T-helper 17 cell (primary cell): ENCODE data around the gene PLEKHA7. TPM values are rescaled to one million over a fixed set of nuclear protein-coding genes. Genes with fewer than 3 reads are reported as not detected.

ENCODE experiments used
- ATAC-seq: fragments of 150-1000 bp; cut with Tn5 transposase; 2 replicates; pipeline ENCODE4 v1.10.0; 2021; ENCODE audit warnings: mild to moderate bottlenecking, moderate library complexity
- DNase-seq, 3 donors: peaks; one replicate each; pipeline versions ENCODE4 v3.0.0 to v3.0.0-alpha.2; 2020 to 2021
- H3K9me3 ChIP-seq: one replicate; pipeline ENCODE4 v1.7.0; 2013; ENCODE audit warnings: low read length, mild to moderate bottlenecking; ENCODE audit not compliant: control insufficient read depth, poor library complexity, severe bottlenecking
- H3K27ac Mint-ChIP-seq: one replicate; pipeline ENCODE4 v1.8.0; 2022; ENCODE audit warnings: mild to moderate bottlenecking, moderate library complexity, mixed read lengths
- H3K27me3 Mint-ChIP-seq: one replicate; pipeline ENCODE4 v1.8.0; 2022; ENCODE audit warnings: mixed read lengths
- H3K36me3 Mint-ChIP-seq: one replicate; pipeline ENCODE4 v1.8.0; 2022; ENCODE audit warnings: low read depth, mixed read lengths
- H3K4me1 Mint-ChIP-seq: one replicate; pipeline ENCODE4 v1.8.0; 2022; ENCODE audit warnings: mild to moderate bottlenecking, mixed read lengths
- H3K4me3 Mint-ChIP-seq: one replicate; pipeline ENCODE4 v1.8.0; 2022; ENCODE audit warnings: mild to moderate bottlenecking, moderate library complexity, mixed read lengths
- total RNA-seq, 4 donors: library from RNA in 2 of 4; stranded (reverse) in 2 of 4; gene quantifications; one replicate each; pipeline ENCODE4 v1.2.3 and lab custom pipeline; 2022 to 2026

PLEKHA7 gene
- total RNA-seq, 2 donors from 2014 or later = 5.3 to 10.9 TPM

DNA sequence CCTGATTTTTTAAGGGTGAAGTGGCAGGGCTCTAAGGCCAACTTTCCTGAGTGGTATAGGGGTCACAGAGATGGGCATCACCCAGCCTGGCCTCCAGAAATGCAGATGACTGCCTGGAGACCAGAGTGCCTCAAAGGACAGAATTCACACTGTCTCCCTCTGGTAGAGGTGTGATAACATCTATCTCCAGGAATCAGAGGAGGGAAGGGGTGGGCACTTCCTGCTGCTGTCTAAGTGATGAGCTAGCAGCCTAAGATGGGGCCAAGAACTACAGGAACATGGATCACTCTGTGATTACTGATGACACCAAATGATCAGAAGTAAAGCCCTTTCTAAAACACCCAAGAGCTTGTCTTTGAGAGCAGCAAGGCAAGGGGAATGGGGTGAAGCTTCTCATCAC lies 213.8 kb downstream of the PLEKHA7 start:
- Mint-ChIP-seq H3K27ac (peak overlapping the region; percentile 92), H3K4me3 (no peak overlapping the region), H3K4me1 (peaks cover 29% of the 10 kb centered on the region), H3K36me3 (no peaks in the 10 kb centered on the region), H3K27me3 (no peaks in the 10 kb centered on the region)
- H3K9me3 ChIP-seq = peaks cover 2% of the 10 kb centered on the region
- ATAC-seq (no peak), DNase-seq (no peak)

DNA sequence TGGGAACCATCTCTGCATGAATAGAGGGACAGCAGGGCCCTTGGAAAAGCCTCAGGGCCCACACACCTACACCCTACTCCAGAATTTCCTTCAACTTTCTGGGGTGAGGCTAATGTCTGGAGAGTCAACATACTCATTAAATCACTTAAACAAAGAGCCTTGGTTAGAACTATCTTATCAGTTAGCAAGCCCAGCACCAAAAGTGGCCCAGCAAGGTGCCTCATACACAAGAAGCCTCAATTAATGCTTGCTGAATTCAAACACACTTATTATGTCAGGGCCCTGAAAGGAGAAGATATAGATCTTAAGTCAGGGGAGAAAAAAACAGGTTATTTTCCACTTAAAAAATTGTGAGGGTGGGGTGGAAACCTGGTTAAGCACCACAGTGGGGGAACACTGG lies 214.3 kb downstream of the PLEKHA7 start:
- Mint-ChIP-seq H3K36me3 (no peaks in the 10 kb centered on the region), H3K27ac (peak overlapping the region; percentile 92), H3K4me1 (peaks cover 34% of the 10 kb centered on the region), H3K27me3 (no peaks in the 10 kb centered on the region), H3K4me3 (peak overlapping the region; percentile 47)
- DNase-seq = no peak
- H3K9me3 ChIP-seq = peaks cover 2% of the 10 kb centered on the region
- ATAC-seq = no peak

DNA sequence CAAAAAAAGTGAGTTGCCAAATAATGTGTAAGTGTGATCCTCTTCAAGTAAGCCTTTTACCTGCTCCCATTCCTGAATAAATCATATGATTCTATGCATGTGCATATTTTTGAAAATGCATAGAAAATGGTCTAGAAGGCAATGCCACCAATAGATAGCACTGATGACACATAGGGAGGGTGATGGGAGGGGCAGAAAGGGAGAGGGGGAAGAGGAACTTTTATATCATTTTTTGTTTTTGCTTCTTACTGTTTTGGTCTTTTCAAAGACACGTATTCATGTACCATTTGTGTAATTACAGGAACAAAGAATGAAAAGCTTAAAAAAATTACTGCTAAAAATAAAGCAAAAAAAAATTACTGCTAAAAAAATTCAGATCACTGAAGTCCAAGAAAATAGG lies 215.0 kb downstream of the PLEKHA7 start:
- H3K27ac Mint-ChIP-seq = peak overlapping the region; percentile 92
- H3K36me3 Mint-ChIP-seq = no peaks in the 10 kb centered on the region
- ATAC-seq (no peak), DNase-seq (no peak)
- H3K27me3 Mint-ChIP-seq = no peaks in the 10 kb centered on the region
- peaks cover 32% of the 10 kb centered on the region for H3K4me1 Mint-ChIP-seq
- H3K9me3 ChIP-seq = peaks cover 2% of the 10 kb centered on the region
- no peak overlapping the region for H3K4me3 Mint-ChIP-seq

DNA sequence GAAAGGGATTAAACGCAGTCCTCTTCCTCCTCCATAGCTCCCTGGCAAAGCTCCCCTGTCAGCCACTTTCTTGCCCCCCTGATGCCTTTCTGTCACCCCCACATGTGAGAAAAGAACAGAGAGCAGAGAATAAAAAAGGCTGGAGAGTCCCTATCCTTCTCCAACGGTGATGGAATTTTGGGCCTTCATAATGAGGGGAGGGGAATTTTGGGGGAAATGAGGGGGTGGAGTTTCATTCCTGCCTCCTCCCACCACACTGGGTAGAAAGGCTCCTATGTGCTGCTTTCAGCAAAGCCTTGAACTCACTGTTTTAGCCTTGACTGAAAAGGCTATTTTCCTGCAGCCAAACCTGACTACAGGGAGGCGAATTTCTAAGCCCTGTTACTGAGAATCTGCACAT lies 216.4 kb downstream of the PLEKHA7 start:
- peak overlapping the region; percentile 82 for H3K27ac Mint-ChIP-seq

DNA sequence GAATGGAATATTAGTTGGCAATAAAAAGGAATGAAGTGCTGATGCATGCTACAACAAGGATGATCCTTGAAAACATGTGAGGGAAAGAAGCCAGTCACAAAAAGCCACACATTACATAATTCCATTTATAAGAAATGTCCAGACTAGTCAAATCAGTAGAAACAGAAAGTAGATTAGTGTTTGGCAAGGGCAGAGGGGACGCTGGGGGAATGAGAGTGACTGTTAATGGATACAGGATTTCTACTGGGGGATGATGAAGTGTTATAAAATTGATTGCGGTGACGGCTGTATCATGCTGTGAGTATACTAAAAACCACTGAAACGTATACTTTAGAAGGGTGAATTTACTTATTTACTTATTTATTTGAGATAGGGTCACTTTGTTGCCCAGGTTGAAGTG lies 217.9 kb downstream of the PLEKHA7 start:
- Mint-ChIP-seq H3K27me3 (no peaks in the 10 kb centered on the region), H3K4me1 (peaks cover 36% of the 10 kb centered on the region), H3K36me3 (no peaks in the 10 kb centered on the region), H3K27ac (peak overlapping the region; percentile 19), H3K4me3 (no peak overlapping the region)
- H3K9me3 ChIP-seq = no peaks in the 10 kb centered on the region
- ATAC-seq (no peak), DNase-seq (no peak)

More for the DNA sequence above, 216.4 kb downstream of the PLEKHA7 start:
- DNase-seq (no peak), ATAC-seq (no peak)
- Mint-ChIP-seq H3K36me3 (no peaks in the 10 kb centered on the region), H3K4me3 (no peak overlapping the region), H3K27me3 (no peaks in the 10 kb centered on the region), H3K4me1 (peaks cover 32% of the 10 kb centered on the region)
- no peaks in the 10 kb centered on the region for H3K9me3 ChIP-seq

GRCh38 chr11:16795146-16795545 lies 219.1 kb downstream of the PLEKHA7 start:
- H3K9me3 ChIP-seq = no peaks in the 10 kb centered on the region
- peak overlapping the region; percentile 95 for H3K27ac Mint-ChIP-seq
- peaks cover 33% of the 10 kb centered on the region for H3K4me1 Mint-ChIP-seq
- H3K27me3 Mint-ChIP-seq = no peaks in the 10 kb centered on the region
- DNase-seq (no peak), ATAC-seq (peak; percentile 78)
- H3K36me3 Mint-ChIP-seq = no peaks in the 10 kb centered on the region
- H3K4me3 Mint-ChIP-seq = peak overlapping the region; percentile 60

GRCh38 chr11:16794047-16794818 lies 220.0 kb downstream of the PLEKHA7 start:
- ATAC-seq (no peak), DNase-seq (no peak)
- H3K4me1 Mint-ChIP-seq = peaks cover 30% of the 10 kb centered on the region
- no peaks in the 10 kb centered on the region for H3K27me3 Mint-ChIP-seq
- H3K4me3 Mint-ChIP-seq = peak overlapping the region; percentile 9
- H3K9me3 ChIP-seq = no peaks in the 10 kb centered on the region
- no peaks in the 10 kb centered on the region for H3K36me3 Mint-ChIP-seq
- peak overlapping the region; percentile 95 for H3K27ac Mint-ChIP-seq

GRCh38 chr11:16793511-16793910 lies 220.7 kb downstream of the PLEKHA7 start:
- no peaks in the 10 kb centered on the region for H3K27me3 Mint-ChIP-seq

DNA sequence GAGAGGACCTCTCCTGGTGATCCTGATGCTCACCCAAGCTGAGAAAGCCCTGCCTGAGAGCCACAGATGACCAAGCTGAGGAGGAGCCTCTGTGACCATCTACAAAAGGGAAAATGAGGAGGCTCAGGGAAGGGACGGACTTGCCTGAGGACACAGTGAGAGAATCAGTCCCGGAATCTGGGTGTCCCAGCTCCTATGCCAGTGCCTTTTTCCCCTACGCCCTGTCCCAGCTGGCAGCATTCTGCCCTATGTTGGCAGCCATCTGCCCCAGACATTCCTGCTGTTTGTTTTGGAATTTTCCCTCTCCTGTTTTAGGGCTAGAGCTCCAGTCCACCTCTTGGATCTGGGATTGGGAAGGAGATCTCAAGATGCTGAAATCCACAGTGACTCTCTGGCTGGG lies 221.2 kb downstream of the PLEKHA7 start:
- DNase-seq (no peak), ATAC-seq (no peak)
- no peaks in the 10 kb centered on the region for H3K9me3 ChIP-seq
- Mint-ChIP-seq H3K4me1 (peaks cover 28% of the 10 kb centered on the region), H3K36me3 (no peaks in the 10 kb centered on the region), H3K27me3 (no peaks in the 10 kb centered on the region), H3K27ac (peak overlapping the region; percentile 95), H3K4me3 (no peak overlapping the region)

More at GRCh38 chr11:16793511-16793910, 220.7 kb downstream of the PLEKHA7 start:
- Mint-ChIP-seq H3K36me3 (no peaks in the 10 kb centered on the region), H3K4me3 (no peak overlapping the region), H3K27ac (peak overlapping the region; percentile 95), H3K4me1 (peaks cover 33% of the 10 kb centered on the region)
- ATAC-seq = no peak
- no peaks in the 10 kb centered on the region for H3K9me3 ChIP-seq
- no peak for DNase-seq

DNA sequence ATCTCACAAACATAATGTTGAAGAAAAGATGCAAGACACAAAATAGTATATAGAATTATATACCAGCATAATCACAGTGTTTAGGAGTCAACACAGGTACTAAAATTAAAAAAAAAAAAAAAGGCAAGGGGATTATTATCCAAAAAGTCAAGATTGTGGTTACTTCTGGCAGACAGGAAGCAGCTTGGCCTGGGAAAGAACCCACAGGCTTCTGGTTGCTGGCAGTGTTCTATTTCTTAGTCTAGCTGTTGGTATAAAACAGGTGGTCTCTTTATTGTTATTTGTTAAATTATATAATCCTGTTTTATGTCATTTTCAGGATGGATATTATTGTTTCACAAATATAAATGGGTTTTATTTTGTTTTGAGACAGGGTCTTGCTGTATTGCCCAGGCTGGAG lies 221.8 kb downstream of the PLEKHA7 start:
- no peaks in the 10 kb centered on the region for H3K27me3 Mint-ChIP-seq
- H3K36me3 Mint-ChIP-seq = no peaks in the 10 kb centered on the region
- ATAC-seq (peak; percentile 33), DNase-seq (no peak)
- H3K27ac Mint-ChIP-seq = peak overlapping the region; percentile 95
- H3K9me3 ChIP-seq = no peaks in the 10 kb centered on the region
- H3K4me3 Mint-ChIP-seq = no peak overlapping the region
- H3K4me1 Mint-ChIP-seq = peaks cover 28% of the 10 kb centered on the region

DNA sequence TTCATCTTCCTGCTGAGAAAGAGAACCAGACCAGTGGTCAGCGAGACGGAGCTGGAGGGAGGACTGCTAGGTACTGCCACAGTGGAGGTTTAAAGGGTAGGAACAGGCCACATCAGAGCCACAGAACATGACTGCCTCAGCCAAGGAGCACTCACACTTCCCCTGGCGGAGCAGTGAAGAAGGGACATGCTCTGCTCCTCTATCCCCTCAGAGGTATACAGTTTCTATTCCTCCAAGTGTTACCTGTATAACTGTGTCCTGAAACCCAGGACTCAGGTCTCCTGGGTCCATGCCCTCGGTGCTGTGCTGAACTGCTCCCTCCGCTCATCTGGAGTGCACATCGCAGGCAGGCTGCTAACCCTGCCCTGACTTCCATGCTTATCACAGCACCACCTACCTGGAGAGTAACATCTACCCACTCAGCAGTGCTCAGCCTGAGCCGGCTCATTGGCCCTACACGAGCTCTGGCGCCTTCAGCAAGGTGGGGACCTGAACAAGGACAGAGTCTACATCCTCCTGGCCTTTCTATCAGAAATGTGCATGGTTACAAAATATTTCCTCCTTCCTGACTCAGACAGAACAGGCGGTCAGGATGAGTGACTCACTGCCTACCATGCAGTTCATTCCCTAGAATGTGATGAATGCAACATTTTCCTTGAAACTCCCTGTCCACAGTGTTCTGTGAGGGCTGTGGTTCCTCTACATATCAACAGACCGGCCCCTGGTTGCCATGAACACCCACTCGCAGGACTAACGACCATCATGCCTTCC lies 222.8 kb downstream of the PLEKHA7 start:
- Mint-ChIP-seq H3K27me3 (no peaks in the 10 kb centered on the region), H3K4me3 (no peak overlapping the region), H3K27ac (peak overlapping the region; percentile 69), H3K36me3 (no peaks in the 10 kb centered on the region), H3K4me1 (peaks cover 28% of the 10 kb centered on the region)
- DNase-seq (no peak), ATAC-seq (no peak)
- H3K9me3 ChIP-seq = no peaks in the 10 kb centered on the region

DNA sequence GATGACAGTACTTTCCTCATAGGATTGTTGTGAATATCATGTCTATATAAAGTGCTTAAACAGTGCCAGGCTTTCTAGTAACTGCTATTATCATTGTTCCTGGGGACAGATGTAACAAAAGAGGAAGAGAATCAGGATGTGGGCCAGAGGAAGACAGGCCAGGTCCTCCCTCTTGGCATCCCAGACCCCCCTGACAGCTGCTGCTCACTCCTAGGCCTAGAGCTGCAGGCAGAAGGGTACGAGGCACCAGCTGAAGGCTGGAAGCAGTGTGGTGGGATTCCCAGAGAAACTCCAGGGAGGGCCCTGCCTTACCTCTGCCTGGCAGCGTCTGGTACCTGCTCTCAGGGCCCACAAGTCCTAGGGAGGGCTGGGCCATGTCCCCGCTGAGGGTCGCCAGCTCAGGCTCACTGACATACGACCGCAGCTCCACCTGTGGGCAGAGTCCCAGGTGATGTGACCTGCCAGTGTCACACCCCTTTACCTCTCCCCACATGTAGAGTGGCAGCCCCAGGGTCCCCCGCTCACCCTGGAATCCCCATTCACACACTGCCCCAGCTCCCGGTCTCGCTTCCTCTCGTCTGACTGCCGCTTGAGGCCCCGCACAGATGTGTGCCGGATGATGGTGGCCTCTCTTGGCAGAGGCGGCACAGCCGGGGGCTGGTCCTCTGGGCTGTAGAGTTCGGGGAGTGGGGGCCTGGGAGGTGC lies 223.6 kb downstream of the PLEKHA7 start:
- ATAC-seq (no peak), DNase-seq (no peak)
- Mint-ChIP-seq H3K4me3 (no peak overlapping the region), H3K4me1 (peaks cover 28% of the 10 kb centered on the region), H3K27ac (peak overlapping the region; percentile 69), H3K27me3 (no peaks in the 10 kb centered on the region), H3K36me3 (no peaks in the 10 kb centered on the region)
- no peaks in the 10 kb centered on the region for H3K9me3 ChIP-seq
